ENCODE measurements around the gene BDH2.

BDH2 gene

GRCh38 chr4:103085555-103086196, 14.0 kb downstream of the BDH2 start:
- DNase-seq (ENCODE audit: low read depth in 2 of 2), result no peak

GRCh38 chr4:103079621-103080020, 20.0 kb downstream of the BDH2 start:
- DNase-seq (ENCODE audit: low read depth in 2 of 2), result no peak

GRCh38 chr4:103076747-103077347, 22.8 kb downstream of the BDH2 start, which contains the start of gene SLC9B2:
TSS of gene SLC9B2 (minus strand) at chr4:103076761. CDS start at chr4:103067550, 9,211 bp downstream.
- peak in 1 of 2 donors; percentile 21 for DNase-seq (ENCODE audit: low read depth in 2 of 2)

GRCh38 chr4:103075894-103076746, 23.5 kb downstream of the BDH2 start:
- peak; percentile 54 to 58 for DNase-seq (ENCODE audit: low read depth in 2 of 2)

GRCh38 chr4:103075435-103075893, 24.2 kb downstream of the BDH2 start:
- DNase-seq (ENCODE audit: low read depth in 2 of 2), result no peak

GRCh38 chr4:103074744-103075434, 24.7 kb downstream of the BDH2 start:
- no peak for DNase-seq (ENCODE audit: low read depth in 2 of 2)

GRCh38 chr4:103073792-103074438, 25.7 kb downstream of the BDH2 start:
- no peak for DNase-seq (ENCODE audit: low read depth in 2 of 2)

- no peak for DNase-seq (ENCODE audit: low read depth in 2 of 2)
Measured at GRCh38 chr4:103067841-103068547, 31.6 kb downstream of the BDH2 start.

GRCh38 chr4:103060453-103061148, 39.0 kb downstream of the BDH2 start:
- no peak for DNase-seq (ENCODE audit: low read depth in 2 of 2)

- no peak for DNase-seq (ENCODE audit: low read depth in 2 of 2)
Measured at GRCh38 chr4:103054030-103054429, 45.6 kb downstream of the BDH2 start.

GRCh38 chr4:103052779-103053178, 46.9 kb downstream of the BDH2 start:
- DNase-seq (ENCODE audit: low read depth in 2 of 2), result no peak

GRCh38 chr4:103052145-103052544, 47.5 kb downstream of the BDH2 start:
- DNase-seq (ENCODE audit: low read depth in 2 of 2), result no peak

GRCh38 chr4:103050736-103051436, 48.7 kb downstream of the BDH2 start:
- no peak for DNase-seq (ENCODE audit: low read depth in 2 of 2)

GRCh38 chr4:103046416-103047290, 53.0 kb downstream of the BDH2 start:
- DNase-seq (ENCODE audit: low read depth in 2 of 2), result no peak

- DNase-seq (ENCODE audit: low read depth in 2 of 2), result no peak
Measured at GRCh38 chr4:103044183-103044582, 55.5 kb downstream of the BDH2 start.

GRCh38 chr4:103036169-103036568, 63.5 kb downstream of the BDH2 start:
- no peak for DNase-seq (ENCODE audit: low read depth in 2 of 2)

- no peak for DNase-seq (ENCODE audit: low read depth in 2 of 2)
Measured at GRCh38 chr4:103032574-103032973, 67.1 kb downstream of the BDH2 start.

GRCh38 chr4:103030791-103031190, 68.8 kb downstream of the BDH2 start:
- DNase-seq (ENCODE audit: low read depth in 2 of 2), result no peak

- no peak for DNase-seq (ENCODE audit: low read depth in 2 of 2)
Measured at GRCh38 chr4:103029300-103029699, 70.3 kb downstream of the BDH2 start.
